HepG2 (cell line): ENCODE results near the gene ZFP1. TPM values are rescaled to one million over a fixed set of nuclear protein-coding genes. Genes with fewer than 3 reads are reported as not detected.

Experiments used
- ATAC-seq: fragments of 200-7000 bp; cut with Tn5 transposase; 3 replicates; pipeline ENCODE4 v1.9.1; 2020; ENCODE audit warnings: mild to moderate bottlenecking, moderate library complexity
- BruUV-seq: library from RNA; stranded (reverse); fragments of 400-500 nt; replicated peaks from 2 replicates; lab custom pipeline; 2021; lab: Mats Ljungman, UMichigan
- CTCF ChIA-PET: fragments of 300-600 bp; formaldehyde crosslinking; extraction: SDS; loops from one replicate; lab custom pipeline; 2021; ENCODE audit warnings: low total read pairs, inconsistent platforms, low intra/inter-chr PET ratio; lab: Yijun Ruan, JAX
- POLR2A ChIA-PET: fragments of 350-600 bp; sonication (Branson Sonifier 250); formaldehyde crosslinking; loops from one replicate; lab custom pipeline; 2020; ENCODE audit warnings: antibody characterized with exemption, inconsistent platforms; lab: Yijun Ruan, JAX
- DNase-seq: peaks from one replicate; pipeline ENCODE4 v3.0.0-alpha.2; 2015; ENCODE audit warnings: low spot score
- FAIRE-seq: peaks from 3 replicates; lab custom pipeline; 2011; peaks lifted over from hg19 to GRCh38; lab: Jason Lieb, UNC
- H2AFZ ChIP-seq: one replicate; pipeline ENCODE4 v1.6.1; 2011; ENCODE audit warnings: low read length, inconsistent platforms
- H3K27ac ChIP-seq: fragments of 300-600 bp; 3 replicates; pipeline ENCODE4 v1.8.0; 2011; ENCODE audit warnings: mixed run types, mild to moderate bottlenecking, mixed read lengths, low read length, inconsistent platforms; ENCODE audit not compliant: insufficient read depth; ENCODE audit errors: extremely low read length
- H3K27me3 ChIP-seq, 2 experiments: fragments of 200-600 bp in 1 of 2; 2 replicates in 1 of 2; 3 replicates in 1 of 2; pipeline versions ENCODE4 v1.6.0 to v1.8.0; 2011; ENCODE audit warnings: low read length in 2 of 2, mild to moderate bottlenecking in 2 of 2, moderate library complexity in 2 of 2, inconsistent platforms in 1 of 2; ENCODE audit not compliant: insufficient read depth in 2 of 2, control insufficient read depth in 1 of 2
- H3K36me3 ChIP-seq, 2 experiments: fragments of 200-600 bp in 1 of 2; replicated peaks in 1 of 2; 2 replicates in 1 of 2; 3 replicates in 1 of 2; pipeline versions ENCODE4 v1.5.1 to v1.8.0; 2011; ENCODE audit warnings: low read length in 2 of 2, inconsistent platforms in 1 of 2; ENCODE audit not compliant: insufficient read depth in 2 of 2, control insufficient read depth in 1 of 2
- H3K4me1 ChIP-seq: 2 replicates; pipeline ENCODE4 v1.5.1; 2012; ENCODE audit warnings: low read length, inconsistent platforms; ENCODE audit not compliant: insufficient read depth
- H3K4me2 ChIP-seq: 2 replicates; pipeline ENCODE4 v1.6.0; 2011; ENCODE audit warnings: low read depth, low read length, inconsistent platforms
- H3K4me3 ChIP-seq, 3 experiments: fragments of 200-600 bp in 1 of 3; sonication (generic), shearing (Covaris generic) in 1 of 3; replicated peaks in 1 of 3; 2 replicates each; pipeline ENCODE4 v1.5.1; 2011 to 2016; ENCODE audit warnings: low read length in 3 of 3, inconsistent platforms in 2 of 3, low read depth in 2 of 3, mild to moderate bottlenecking in 2 of 3, control low read depth in 1 of 3, mixed read lengths in 1 of 3; ENCODE audit not compliant: insufficient read depth in 1 of 3
- H3K79me2 ChIP-seq: one replicate; pipeline ENCODE4 v1.6.1; 2011; ENCODE audit warnings: low read length, inconsistent platforms; ENCODE audit not compliant: insufficient read depth
- H3K9ac ChIP-seq: 2 replicates; pipeline ENCODE4 v1.6.0; 2011; ENCODE audit warnings: mild to moderate bottlenecking, low read depth, low read length, inconsistent platforms; ENCODE audit not compliant: insufficient read depth
- H3K9me3 ChIP-seq: 2 replicates; pipeline ENCODE4 v1.5.1; 2012; ENCODE audit warnings: mild to moderate bottlenecking, low read length
- H4K20me1 ChIP-seq: 2 replicates; pipeline ENCODE4 v1.6.0; 2011; ENCODE audit warnings: inconsistent platforms, mild to moderate bottlenecking, low read length, moderate library complexity; ENCODE audit not compliant: insufficient read depth
- AGO1 ChIP-seq: fragments of 200-400 bp; formaldehyde crosslinking; IDR thresholded peaks from 2 replicates; pipeline ENCODE4 v1.6.1; 2017; ENCODE audit warnings: mild to moderate bottlenecking, low read depth, low read length, moderate library complexity; ENCODE audit not compliant: poor library complexity, severe bottlenecking
- ETS1 ChIP-seq: sonication (generic); formaldehyde crosslinking; IDR thresholded peaks from 2 replicates; pipeline ENCODE4 v1.4.0; 2020; ENCODE audit warnings: missing genetic modification reagents
- MTF2 ChIP-seq: sonication (generic); formaldehyde crosslinking; IDR thresholded peaks from 2 replicates; pipeline ENCODE4 v1.5.0; 2020; ENCODE audit warnings: missing genetic modification reagents, borderline replicate concordance
- NR2C2 ChIP-seq: sonication (generic); formaldehyde crosslinking; IDR thresholded peaks from 2 replicates; pipeline ENCODE4 v1.4.0; 2020; ENCODE audit warnings: missing genetic modification reagents, mild to moderate bottlenecking, moderate library complexity, borderline replicate concordance
- RBM22 ChIP-seq: fragments of 200-400 bp; formaldehyde crosslinking; optimal IDR thresholded peaks from 2 replicates; pipeline ENCODE3; 2017; ENCODE audit warnings: mild to moderate bottlenecking, low read length, moderate library complexity
- ZNF225 ChIP-seq: sonication (generic); formaldehyde crosslinking; IDR thresholded peaks from 2 replicates; pipeline ENCODE4 v1.4.0; 2020; ENCODE audit warnings: mild to moderate bottlenecking, missing genetic modification reagents
- ZNF335 ChIP-seq: sonication (generic); formaldehyde crosslinking; IDR thresholded peaks from 2 replicates; pipeline ENCODE4 v1.4.0; 2020; ENCODE audit warnings: missing genetic modification reagents
- ZNF451 ChIP-seq: sonication (generic); formaldehyde crosslinking; IDR thresholded peaks from 2 replicates; pipeline ENCODE4 v1.5.0; 2020; ENCODE audit warnings: mild to moderate bottlenecking, missing genetic modification reagents
- WGBS: methylation state at CpG from one replicate; pipeline ENCODE4 v1.1.6; 2017; ENCODE audit warnings: low lambda C conversion rate; 5-methylcytosine and 5-hydroxymethylcytosine counted together
- in situ Hi-C: cut with HindIII; loops from 2 replicates; pipeline ENCODE4 v1.10.0; 2017; ENCODE audit warnings: low pct_unique_long_range_greater_than_20kb; ENCODE audit not compliant: extremely low pct_ligation_motif_present
- intact Hi-C: fragments of 100-400 bp; cut with micrococcal nuclease; formaldehyde crosslinking; loops from one replicate; pipeline ENCODE4 v1.10.0; 2022; ENCODE audit not compliant: unreplicated experiment
- polyA plus RNA-seq, 8 experiments: library from polyadenylated mRNA; depleted of rRNA in 3 of 8; stranded (reverse) in 7 of 8; unstranded in 1 of 8; fragments of >200 nt; fragmentation: Illumina TruSeq in 4 of 8; extraction: Trizol in 4 of 8; gene quantifications; 2 replicates each; pipeline versions ENCODE4 v1.2.1 to v1.2.3, GENCODE V29; 2011 to 2016; ENCODE audit warnings: low read depth in 4 of 8, missing spikeins in 1 of 8, mixed read lengths in 1 of 8; ENCODE audit not compliant: insufficient read depth in 1 of 8
- total RNA-seq, 5 experiments: library from RNA; depleted of rRNA; stranded (reverse); fragments of >200 nt; fragmentation: Illumina TruSeq; extraction: Trizol; gene quantifications; 2 replicates each; pipeline ENCODE4 v1.2.3, GENCODE V29; 2016; ENCODE audit warnings: low read depth in 1 of 5

The ZFP1 gene
- total and polyA plus RNA-seq, 2 of the 13 experiments (the other 11 are each of a cell fraction or from before 2014, with no cell fraction given): 8.3 to 14.0 TPM

GRCh38 chr16:75105306-75106061, 42.8 kb upstream of the ZFP1 start:
- 100% methylated on average over 6 of the region's 10 CpGs for WGBS

GRCh38 chr16:75106351-75107274, 41.7 kb upstream of the ZFP1 start:
- 96% methylated on average over 20 of the region's 20 CpGs for WGBS
- Histone ChIP-seq H2AFZ (no peak overlapping the region), H3K36me3 (peaks cover 27 to 56% of the 10 kb centered on the region in 2 experiments), H3K4me2 (no peak overlapping the region), H4K20me1 (peaks cover 6% of the 10 kb centered on the region), H3K4me3 (no peak overlapping the region), H3K79me2 (peaks cover 4% of the 10 kb centered on the region), H3K9ac (no peak overlapping the region), H3K27me3 (no peaks in the 10 kb centered on the region), H3K4me1 (peaks cover 19% of the 10 kb centered on the region), H3K27ac (no peak overlapping the region), H3K9me3 (no peaks in the 10 kb centered on the region)
- POLR2A ChIA-PET: no interaction called here
- in situ Hi-C loops (loop anchor here (10.0 kb wide), 1 partner anchor 112 kb away; the partner anchor contains the start of gene ZNRF1), intact Hi-C loops (no loop called here)
- BruUV-seq: no TSS peak
- TF ChIP-seq ZNF335 (CRISPR knock-in tag): no peak
- no peak for TF ChIP-seq AGO1
- TF ChIP-seq RBM22: peak; percentile 38
- no peak for TF ChIP-seq ETS1 (CRISPR knock-in tag)
- no peak for TF ChIP-seq ZNF451 (CRISPR knock-in tag)
- TF ChIP-seq NR2C2 (CRISPR knock-in tag): no peak
- DNase-seq (no peak), ATAC-seq (no peak), FAIRE-seq (no peak)
- CTCF ChIA-PET: no interaction called here

More at GRCh38 chr16:75105306-75106061, 42.8 kb upstream of the ZFP1 start:
- no peaks in the 10 kb centered on the region for H3K27me3 ChIP-seq
- POLR2A ChIA-PET: no interaction called here
- H3K4me3 ChIP-seq: no peak overlapping the region
- no peaks in the 10 kb centered on the region for H3K9me3 ChIP-seq
- no peak overlapping the region for H2AFZ ChIP-seq
- CTCF ChIA-PET: no interaction called here
- H3K4me1 ChIP-seq: peaks cover 8% of the 10 kb centered on the region
- no peak for FAIRE-seq
- H3K27ac ChIP-seq: no peak overlapping the region
- H3K4me2 ChIP-seq: no peak overlapping the region
- ATAC-seq: no peak
- H4K20me1 ChIP-seq: peaks cover 6% of the 10 kb centered on the region
- peaks cover 27 to 57% of the 10 kb centered on the region in 2 experiments for H3K36me3 ChIP-seq
- TF ChIP-seq MTF2 (CRISPR knock-in tag) (no peak), ZNF225 (CRISPR knock-in tag) (0 out of 2 replicates have a peak, but pooled peaks have one; percentile 33)
- intact Hi-C loops: no loop called here
- DNase-seq: no peak
- in situ Hi-C loops: loop anchor here (10.0 kb wide), 1 partner anchor 111 kb away; the partner anchor contains the start of gene ZNRF1
- H3K79me2 ChIP-seq: peaks cover 6% of the 10 kb centered on the region
- BruUV-seq: no TSS peak
- H3K9ac ChIP-seq: no peak overlapping the region
